Mucosa of stomach (tissue), 1 donor: ENCODE data around the gene LIPC.

ENCODE experiments used
- H3K27me3 ChIP-seq: one replicate; pipeline ENCODE4 v1.7.0; 2013; ENCODE audit warnings: mild to moderate bottlenecking, low read length; ENCODE audit not compliant: control insufficient read depth, insufficient read depth
- H3K36me3 ChIP-seq: one replicate; pipeline ENCODE4 v1.7.0; 2013; ENCODE audit warnings: low read length; ENCODE audit not compliant: control insufficient read depth, insufficient read depth
- H3K4me1 ChIP-seq: one replicate; pipeline ENCODE4 v1.7.0; 2013; ENCODE audit warnings: mild to moderate bottlenecking, low read length; ENCODE audit not compliant: control insufficient read depth, insufficient read depth
- H3K4me3 ChIP-seq: one replicate; pipeline ENCODE4 v1.7.0; 2013; ENCODE audit warnings: low read length
- H3K9ac ChIP-seq: one replicate; pipeline ENCODE4 v1.7.0; 2013; ENCODE audit warnings: mild to moderate bottlenecking, low read length, moderate library complexity
- H3K9me3 ChIP-seq: one replicate; pipeline ENCODE4 v1.7.0; 2013; ENCODE audit warnings: mild to moderate bottlenecking, low read length, moderate library complexity; ENCODE audit not compliant: control insufficient read depth
- donor health status: Pancreatic carcinoma.

LIPC gene

DNA sequence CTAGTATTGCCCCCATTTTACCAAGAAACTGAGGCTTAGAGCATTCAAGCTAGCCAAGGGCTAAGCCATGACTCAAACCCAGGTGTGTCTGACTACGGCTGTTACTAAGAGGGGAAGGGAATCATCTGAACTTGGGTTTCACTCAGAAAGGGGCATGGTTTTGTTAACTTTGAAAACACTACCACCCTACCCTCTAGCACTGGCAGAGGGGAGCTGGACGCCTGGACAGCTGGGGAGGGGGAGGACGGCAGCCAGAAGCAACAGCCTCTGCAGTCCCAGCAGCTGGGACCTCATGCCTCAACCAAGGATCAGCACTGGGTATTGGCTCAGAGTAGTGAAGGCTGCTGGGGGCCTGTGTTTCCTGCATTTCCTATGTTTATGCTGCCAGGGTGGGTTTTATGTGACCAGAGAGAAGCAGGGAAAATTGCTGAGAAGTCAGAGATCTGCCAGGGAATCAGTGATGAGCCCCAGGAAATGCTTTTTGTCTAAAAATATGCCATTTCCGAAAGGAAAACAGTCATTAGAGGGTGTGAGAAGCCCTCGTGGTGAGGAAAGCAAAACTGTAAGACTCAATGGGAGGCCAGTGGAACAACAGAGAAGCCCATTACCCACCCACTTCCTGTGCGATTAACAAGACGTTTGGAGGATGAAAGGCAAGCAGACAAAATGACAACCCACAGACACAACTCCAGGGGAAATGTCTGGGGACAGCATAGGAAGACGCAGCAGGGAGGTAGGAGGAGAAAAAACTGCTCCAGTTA, 41.2 kb downstream of the LIPC start:
- no peaks in the 10 kb centered on the region for H3K27me3 ChIP-seq
- peaks cover 52% of the 10 kb centered on the region for H3K4me1 ChIP-seq
- H3K9ac ChIP-seq = no peak overlapping the region
- no peaks in the 10 kb centered on the region for H3K9me3 ChIP-seq
- no peaks in the 10 kb centered on the region for H3K36me3 ChIP-seq
- H3K4me3 ChIP-seq = no peak overlapping the region

DNA sequence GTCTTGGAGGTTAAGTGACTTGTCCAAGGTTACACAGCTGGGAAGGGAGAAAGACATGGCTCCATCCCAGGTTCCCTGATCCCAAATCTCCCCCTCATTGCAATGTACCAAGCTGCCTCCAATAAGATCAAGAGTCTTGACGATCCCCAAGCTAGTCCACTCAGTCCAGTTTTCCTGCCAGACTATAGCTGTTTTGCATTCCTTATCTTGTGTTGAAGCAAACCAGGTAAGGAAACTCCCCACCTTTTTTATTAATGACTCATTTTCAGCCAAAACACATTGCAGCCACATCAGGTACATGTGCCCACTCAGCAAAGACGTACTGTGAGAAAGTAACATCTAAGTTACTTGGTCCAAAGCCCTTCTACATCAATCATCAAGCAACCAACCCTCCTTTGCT, 41.9 kb downstream of the LIPC start:
- H3K4me3 ChIP-seq = no peak overlapping the region
- H3K36me3 ChIP-seq = no peaks in the 10 kb centered on the region
- H3K27me3 ChIP-seq = no peaks in the 10 kb centered on the region
- H3K9ac ChIP-seq = no peak overlapping the region
- H3K9me3 ChIP-seq = no peaks in the 10 kb centered on the region
- H3K4me1 ChIP-seq = peaks cover 45% of the 10 kb centered on the region

- Histone ChIP-seq H3K36me3 (no peaks in the 10 kb centered on the region), H3K27me3 (no peaks in the 10 kb centered on the region), H3K9me3 (no peaks in the 10 kb centered on the region), H3K9ac (no peak overlapping the region), H3K4me3 (no peak overlapping the region), H3K4me1 (peaks cover 34% of the 10 kb centered on the region)
Measured at GRCh38 chr15:58474741-58475323, 43.0 kb downstream of the LIPC start.

GRCh38 chr15:58475573-58476524, 44.1 kb downstream of the LIPC start:
- no peak overlapping the region for H3K9ac ChIP-seq
- H3K4me1 ChIP-seq = peaks cover 33% of the 10 kb centered on the region
- H3K4me3 ChIP-seq = no peak overlapping the region
- no peaks in the 10 kb centered on the region for H3K27me3 ChIP-seq
- no peaks in the 10 kb centered on the region for H3K36me3 ChIP-seq
- no peaks in the 10 kb centered on the region for H3K9me3 ChIP-seq

DNA sequence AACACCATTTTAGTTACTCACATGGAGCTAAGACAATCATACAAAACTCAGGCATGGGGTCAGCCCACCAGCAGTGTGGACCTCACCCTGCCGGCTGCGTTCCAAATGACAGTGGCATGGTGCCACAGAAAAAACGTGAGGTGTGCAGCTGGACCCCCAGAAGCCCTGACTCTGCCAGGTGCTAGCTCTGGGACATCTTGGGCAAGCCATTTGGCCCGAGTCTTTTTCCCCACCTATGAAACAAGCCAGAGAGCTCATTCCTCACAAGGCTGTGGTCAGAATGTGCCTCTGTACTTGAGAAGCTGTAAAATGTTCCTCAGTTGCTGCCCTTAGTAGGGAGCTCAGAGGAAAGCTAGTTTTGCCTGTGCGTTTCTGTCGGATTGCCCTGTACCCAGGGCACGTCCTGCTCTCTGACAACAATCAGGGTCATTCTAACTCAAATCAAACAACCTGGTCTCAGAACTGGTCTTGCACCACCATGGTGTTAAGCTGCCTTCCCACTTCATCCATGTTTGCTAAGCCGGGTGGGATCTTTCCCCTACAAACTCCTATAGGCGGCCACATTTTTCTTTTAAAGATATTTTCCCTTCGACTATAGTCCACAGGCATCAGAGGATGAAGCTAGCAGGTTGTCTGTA, 44.9 kb downstream of the LIPC start:
- Histone ChIP-seq H3K4me3 (no peak overlapping the region), H3K36me3 (no peaks in the 10 kb centered on the region), H3K4me1 (peaks cover 33% of the 10 kb centered on the region), H3K9ac (no peak overlapping the region), H3K27me3 (no peaks in the 10 kb centered on the region), H3K9me3 (no peaks in the 10 kb centered on the region)

GRCh38 chr15:58477170-58477569, 45.4 kb downstream of the LIPC start:
- Histone ChIP-seq H3K4me1 (peaks cover 33% of the 10 kb centered on the region), H3K9ac (no peak overlapping the region)

DNA sequence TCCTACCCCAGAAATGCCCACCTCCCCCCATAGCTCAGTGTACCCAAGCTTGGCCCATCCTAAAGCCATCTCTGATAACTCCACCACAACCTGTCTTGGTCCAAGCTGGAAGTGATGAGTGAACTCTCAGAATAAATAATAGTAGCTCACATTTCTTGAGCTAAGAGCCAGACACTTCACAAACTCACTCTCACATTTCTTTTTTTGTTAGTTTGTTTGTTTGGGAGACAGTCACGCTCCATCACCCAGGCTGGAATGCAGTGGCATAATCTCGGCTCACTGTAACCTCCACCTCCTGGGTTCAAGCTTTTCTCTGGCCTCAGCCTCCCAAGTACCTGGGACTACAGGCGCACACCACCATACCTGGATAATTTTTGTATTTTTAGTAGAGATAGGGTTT, 46.2 kb downstream of the LIPC start:
- Histone ChIP-seq H3K9me3 (no peaks in the 10 kb centered on the region), H3K4me1 (peaks cover 29% of the 10 kb centered on the region), H3K9ac (no peak overlapping the region), H3K27me3 (no peaks in the 10 kb centered on the region), H3K4me3 (no peak overlapping the region), H3K36me3 (no peaks in the 10 kb centered on the region)

More at GRCh38 chr15:58477170-58477569, 45.4 kb downstream of the LIPC start:
- H3K4me3 ChIP-seq = no peak overlapping the region
- H3K36me3 ChIP-seq = no peaks in the 10 kb centered on the region
- H3K27me3 ChIP-seq = no peaks in the 10 kb centered on the region
- no peaks in the 10 kb centered on the region for H3K9me3 ChIP-seq

DNA sequence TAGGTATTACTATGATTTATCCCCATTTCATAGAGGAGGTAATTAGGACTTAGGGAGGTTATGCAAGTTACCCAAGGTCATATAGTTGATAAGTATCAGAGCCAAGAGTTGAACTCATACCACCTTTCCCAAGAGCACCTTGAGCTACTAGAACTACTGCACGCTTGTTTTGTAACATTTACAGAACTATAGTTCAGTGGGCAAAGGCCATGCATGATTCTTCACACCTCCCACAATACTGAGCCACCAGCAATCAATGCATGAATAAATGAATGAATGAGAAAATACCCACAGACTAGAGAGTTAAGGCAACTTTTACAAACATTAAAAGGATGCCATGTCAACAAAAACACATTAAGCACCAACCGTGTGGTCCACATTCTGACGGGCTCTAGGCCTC, 46.8 kb downstream of the LIPC start:
- peaks cover 23% of the 10 kb centered on the region for H3K4me1 ChIP-seq
- no peaks in the 10 kb centered on the region for H3K9me3 ChIP-seq
- H3K9ac ChIP-seq = no peak overlapping the region
- H3K4me3 ChIP-seq = no peak overlapping the region
- H3K36me3 ChIP-seq = no peaks in the 10 kb centered on the region
- no peaks in the 10 kb centered on the region for H3K27me3 ChIP-seq

GRCh38 chr15:58479941-58480340, 48.1 kb downstream of the LIPC start:
- H3K4me3 ChIP-seq = no peak overlapping the region
- H3K27me3 ChIP-seq = no peaks in the 10 kb centered on the region
- H3K9me3 ChIP-seq = no peaks in the 10 kb centered on the region
- no peaks in the 10 kb centered on the region for H3K36me3 ChIP-seq
- H3K4me1 ChIP-seq = peaks cover 13% of the 10 kb centered on the region
- H3K9ac ChIP-seq = no peak overlapping the region

DNA sequence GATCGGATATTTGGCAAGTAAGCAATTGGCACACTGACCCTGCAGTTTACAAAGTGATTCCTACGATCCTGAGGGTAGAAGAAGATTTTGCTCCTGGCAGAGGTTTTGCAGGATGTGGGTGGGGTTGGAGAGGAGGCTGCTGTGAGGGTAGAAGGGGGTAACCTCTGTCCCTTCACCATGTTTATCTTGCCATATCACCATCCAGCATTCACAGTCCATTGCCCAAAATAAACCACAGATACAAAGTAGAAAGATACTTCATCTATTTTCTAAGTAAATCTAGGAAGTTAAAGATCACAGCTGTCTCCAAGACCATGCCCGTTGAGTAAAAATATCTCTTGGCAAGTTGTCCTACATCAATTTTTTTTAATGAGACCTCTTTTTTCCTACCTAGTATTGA, 51.6 kb downstream of the LIPC start:
- no peaks in the 10 kb centered on the region for H3K4me1 ChIP-seq
- no peaks in the 10 kb centered on the region for H3K27me3 ChIP-seq
- H3K9me3 ChIP-seq = no peaks in the 10 kb centered on the region
- H3K4me3 ChIP-seq = no peak overlapping the region
- H3K9ac ChIP-seq = no peak overlapping the region
- no peaks in the 10 kb centered on the region for H3K36me3 ChIP-seq

DNA sequence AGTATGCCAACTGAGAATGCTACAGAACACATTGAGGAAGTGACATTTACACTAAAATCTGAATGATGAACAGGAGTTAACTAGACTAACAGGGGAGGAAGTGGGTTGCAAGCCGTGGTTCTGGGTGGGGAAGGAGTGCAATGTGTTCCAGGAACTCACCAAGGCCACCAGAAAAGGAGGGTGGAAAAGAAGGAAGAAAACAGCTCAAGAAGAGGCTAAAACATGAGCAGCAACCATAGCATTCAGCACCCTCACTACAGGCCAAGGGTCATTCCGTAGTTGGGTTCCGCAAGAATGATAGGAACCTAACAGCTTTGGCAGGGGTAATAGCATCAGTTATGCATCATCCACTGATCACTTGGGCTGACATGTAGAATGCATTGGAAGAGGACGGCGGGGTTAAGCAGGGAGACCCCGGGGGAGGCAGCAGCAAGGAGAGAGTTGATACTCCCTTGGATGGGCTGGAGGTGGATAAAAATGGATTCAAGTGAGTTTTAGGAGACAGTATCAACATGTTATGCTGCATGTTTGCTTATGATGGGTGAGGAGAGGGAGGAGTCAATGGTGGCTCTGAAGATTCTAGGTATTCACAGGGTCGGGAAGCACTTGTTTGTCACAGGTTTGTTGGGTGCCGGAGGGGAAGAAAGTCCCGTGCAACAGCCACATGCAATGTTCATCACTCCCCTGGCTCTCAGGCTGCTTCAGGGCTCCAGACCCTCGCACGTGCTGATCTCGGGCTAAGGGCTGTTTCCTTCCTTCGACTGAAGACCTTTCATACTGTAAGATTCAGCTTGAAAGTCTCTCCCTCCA, 53.2 kb downstream of the LIPC start:
- Histone ChIP-seq H3K36me3 (no peaks in the 10 kb centered on the region), H3K9ac (no peak overlapping the region), H3K27me3 (no peaks in the 10 kb centered on the region), H3K9me3 (no peaks in the 10 kb centered on the region), H3K4me3 (no peak overlapping the region), H3K4me1 (no peaks in the 10 kb centered on the region)
